GM18868 (cell line): ENCODE results near the gene KATNAL1.
A peak's percentile ranks its signal among the peaks of the same experiment; 100 is the strongest.
"Not testable (repeated sequence)": the region's sequence is repeated elsewhere in the genome, so short reads cannot be mapped to it uniquely, and the experiment has no call there.

Source experiments
- ATAC-seq: cut with Tn5 transposase; IDR thresholded peaks from one replicate; pipeline ENCODE4 v1.9.1; 2021; ENCODE audit warnings: mild to moderate bottlenecking, moderate library complexity; ENCODE audit not compliant: unreplicated experiment

KATNAL1 gene

DNA sequence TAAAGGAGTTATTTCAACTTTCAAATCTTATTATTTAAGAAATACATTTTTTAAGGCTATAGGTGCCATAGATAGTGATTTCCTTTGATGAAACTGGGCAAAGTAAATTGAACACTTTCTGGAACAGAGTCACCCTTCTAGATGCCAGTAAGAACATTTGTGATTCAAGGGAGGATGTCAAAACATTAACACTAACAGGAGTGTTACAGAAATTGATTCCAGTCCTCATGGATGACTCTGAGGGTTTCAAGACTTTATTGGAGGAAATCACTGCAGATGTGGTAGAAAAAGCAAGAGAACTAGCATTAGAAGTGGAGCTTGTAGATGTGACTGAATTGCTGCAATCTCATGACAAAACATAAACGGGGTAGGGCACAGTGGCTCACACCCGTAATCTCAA is 12.2 kb downstream of the KATNAL1 start:
- ATAC-seq = no peak

GRCh38 chr13:30294004-30294403 is 13.3 kb downstream of the KATNAL1 start:
- peak; percentile 84 for ATAC-seq

GRCh38 chr13:30292325-30292724 is 15.0 kb downstream of the KATNAL1 start:
- ATAC-seq = no peak

DNA sequence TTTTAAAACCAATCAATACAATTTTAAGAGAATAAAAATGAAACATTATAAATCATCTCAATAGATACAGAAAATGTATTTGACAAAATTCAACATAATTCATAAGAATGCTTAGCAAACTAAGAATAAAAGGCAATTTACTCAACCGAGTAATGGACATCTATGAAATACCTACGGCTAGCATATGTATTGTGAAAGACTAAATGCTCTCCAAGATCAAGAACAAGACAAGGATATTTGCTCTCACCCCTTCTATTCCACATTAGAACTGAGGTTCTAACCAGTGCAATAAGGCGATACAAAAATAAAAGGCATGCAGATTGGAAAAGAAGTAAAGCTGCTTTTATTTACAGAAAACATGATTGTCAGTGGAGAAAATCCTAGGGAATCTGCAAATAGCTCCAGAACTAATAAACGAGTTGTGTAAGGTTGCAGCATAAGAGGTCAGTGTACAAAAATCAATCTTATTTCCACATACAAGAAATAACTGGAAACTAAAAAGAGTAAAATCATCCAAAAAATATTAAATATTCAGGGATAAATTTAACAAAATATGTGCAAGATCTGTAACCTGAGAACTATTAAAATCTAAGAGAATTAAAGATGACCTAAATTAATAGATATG is 16.4 kb downstream of the KATNAL1 start:
- no peak for ATAC-seq

DNA sequence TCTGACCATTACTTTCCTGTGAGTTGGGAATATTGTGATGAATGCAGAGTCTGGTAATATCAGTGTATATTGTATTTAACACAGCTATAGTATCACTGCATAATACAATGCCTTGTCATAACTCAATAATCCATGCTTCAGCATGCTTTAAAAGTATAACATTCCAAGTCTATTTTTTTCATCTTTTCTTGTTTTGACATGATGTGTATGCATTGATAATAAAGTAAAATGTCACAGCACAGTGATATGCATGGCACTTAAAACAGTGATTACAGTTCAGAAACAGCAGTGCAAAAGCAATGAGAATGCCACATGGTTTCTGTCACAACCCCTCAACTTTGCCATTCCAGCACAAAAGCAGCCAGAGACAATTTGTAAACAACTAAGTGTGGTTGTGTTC is 17.8 kb downstream of the KATNAL1 start:
- ATAC-seq = no peak

DNA sequence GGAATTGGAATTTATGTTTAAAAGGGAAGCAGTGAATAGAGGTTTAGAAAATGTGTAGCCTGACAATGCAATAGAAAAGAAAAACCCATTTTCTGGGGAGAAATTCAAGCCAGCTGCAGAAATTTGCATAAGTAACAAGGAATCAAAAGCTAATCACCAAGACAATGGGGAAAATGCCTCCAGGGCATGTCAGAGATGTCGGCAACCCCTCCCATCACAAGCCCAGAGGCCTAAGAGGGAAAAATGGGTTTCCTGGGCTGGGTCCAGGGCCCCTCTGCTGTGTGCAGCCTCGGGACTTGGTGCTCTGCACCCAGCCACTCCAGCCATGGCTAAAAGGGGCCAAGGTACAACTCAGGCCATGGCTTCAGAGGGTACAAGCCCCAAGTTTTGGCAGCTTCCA is 21.3 kb downstream of the KATNAL1 start:
- ATAC-seq = not testable (repeated sequence)

DNA sequence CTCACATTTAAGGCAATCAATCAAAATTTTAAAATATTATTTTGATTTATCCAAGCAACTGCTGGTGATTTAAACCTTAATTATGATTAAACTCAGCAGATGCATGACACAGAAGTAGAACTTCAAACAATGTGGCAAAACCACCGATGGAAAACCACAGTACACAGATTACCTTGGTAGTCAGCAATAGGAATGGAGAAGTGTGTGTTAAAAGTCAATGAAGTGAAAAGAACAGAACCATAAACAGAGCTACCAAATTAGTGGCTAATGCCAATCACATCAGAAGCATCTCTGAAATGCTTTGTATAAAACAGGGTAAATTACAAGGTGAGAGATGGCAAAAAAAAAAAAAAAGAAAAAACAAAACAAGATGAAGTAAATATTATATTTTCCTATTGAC is 31.2 kb downstream of the KATNAL1 start:
- ATAC-seq = peak; percentile 70

- ATAC-seq = no peak
These were observed 33.3 kb downstream of the KATNAL1 start for GRCh38 chr13:30274083-30274482.

- not testable (repeated sequence) for ATAC-seq
These were observed 37.3 kb downstream of the KATNAL1 start for GRCh38 chr13:30270035-30270434.

DNA sequence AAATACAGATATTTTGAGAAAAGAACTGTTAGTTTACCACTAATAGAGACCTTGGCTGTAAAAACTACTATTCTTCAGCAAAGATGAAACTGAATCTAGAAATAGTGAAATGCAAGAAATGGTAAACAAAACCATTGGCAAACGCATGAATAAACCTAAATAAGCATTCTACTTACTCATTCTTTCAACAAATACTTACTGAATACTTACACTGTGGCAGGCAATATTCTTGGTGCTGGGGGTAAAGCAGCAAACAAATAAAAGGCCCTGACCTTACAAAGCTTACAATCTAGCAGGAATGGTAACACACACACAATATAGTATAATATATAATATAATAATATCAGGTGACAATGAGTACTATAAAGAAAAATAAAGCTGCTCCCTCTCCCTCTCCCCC is 38.7 kb downstream of the KATNAL1 start:
- ATAC-seq = peak; percentile 47

GRCh38 chr13:30266756-30267155 is 40.6 kb downstream of the KATNAL1 start:
- no peak for ATAC-seq

GRCh38 chr13:30259149-30259733 is 48.1 kb downstream of the KATNAL1 start:
- not testable (repeated sequence) for ATAC-seq

DNA sequence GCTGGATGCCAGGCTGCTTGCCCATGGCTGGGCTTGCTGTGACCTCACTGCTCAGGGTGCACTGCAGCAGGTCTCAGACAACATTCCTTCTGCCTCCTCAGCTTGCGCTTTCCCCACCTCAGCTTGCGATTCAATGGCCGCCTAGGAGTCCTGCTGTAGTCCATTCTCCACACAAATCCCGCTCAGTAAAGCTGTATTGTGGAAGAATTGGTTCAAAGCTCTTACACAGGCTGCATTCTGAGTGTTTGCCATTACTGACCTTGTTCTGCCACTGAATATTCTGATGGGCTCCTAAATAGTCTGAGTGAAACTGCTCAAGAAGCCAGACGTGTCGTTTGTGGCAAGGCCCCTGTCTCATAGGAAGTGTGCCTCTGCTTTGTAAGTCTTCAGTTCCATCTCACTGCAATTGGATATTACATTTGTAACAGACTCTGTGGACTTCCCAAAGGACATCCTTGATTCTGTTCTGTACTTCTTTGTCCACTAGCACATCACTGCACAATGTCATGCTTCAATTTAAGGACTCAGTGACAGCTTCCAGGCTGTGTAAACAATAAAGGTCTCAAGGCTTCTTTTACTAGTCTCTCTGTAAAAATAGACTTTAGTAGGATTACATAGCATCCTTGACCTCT is 49.8 kb downstream of the KATNAL1 start:
- ATAC-seq = peak; percentile 58

DNA sequence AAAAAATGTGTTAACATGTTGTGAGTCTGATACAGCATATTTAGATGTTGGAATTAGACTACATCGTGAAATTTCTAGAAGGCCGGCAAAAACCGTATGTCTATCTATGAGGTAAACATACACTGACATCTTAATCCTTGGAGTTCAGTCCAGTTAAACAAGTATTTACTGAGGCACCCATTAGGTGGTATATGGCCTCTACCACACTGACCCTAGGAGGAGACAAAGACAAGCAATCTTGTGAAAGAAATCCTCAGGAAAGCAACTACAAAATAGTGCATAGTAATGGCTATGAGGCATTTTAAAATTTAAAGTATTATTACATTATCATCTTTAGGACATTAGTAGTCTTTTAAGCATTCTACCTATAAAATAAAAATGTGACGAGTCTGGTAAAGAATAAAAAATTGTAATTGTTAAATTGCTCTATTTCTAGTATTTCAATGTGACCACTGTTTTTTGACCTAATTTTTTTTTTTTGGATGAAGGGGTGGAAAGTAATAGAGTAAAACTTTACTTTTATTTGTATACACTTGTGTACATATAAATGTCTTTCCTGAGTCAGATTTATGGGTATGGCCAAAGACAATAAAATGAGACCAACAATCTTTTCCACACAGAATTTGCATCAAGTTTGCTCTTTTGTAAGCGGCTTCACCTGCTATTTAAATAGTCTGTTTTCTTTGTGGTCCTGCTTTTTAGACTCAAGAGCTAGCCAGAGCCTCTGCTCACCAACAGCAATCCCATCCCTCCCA is 50.5 kb downstream of the KATNAL1 start:
- no peak for ATAC-seq

DNA sequence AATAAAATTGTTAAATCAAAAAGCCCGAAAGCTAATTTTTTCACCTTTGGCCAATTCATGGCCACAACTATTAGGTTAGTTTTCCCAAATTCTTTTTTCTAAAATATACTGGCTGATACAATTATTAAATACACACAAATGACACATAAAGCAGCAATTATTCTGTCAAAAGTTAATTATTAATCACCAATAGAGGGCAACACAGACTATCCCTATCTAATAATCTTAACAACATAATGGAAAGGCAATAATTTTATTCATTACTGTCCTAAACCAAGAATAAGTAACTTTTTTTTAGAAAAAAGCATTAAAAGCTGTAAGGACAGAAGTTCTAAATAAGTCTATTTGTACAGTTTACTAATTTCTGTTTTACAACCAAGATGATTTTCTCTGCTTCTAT is 51.7 kb downstream of the KATNAL1 start:
- no peak for ATAC-seq

DNA sequence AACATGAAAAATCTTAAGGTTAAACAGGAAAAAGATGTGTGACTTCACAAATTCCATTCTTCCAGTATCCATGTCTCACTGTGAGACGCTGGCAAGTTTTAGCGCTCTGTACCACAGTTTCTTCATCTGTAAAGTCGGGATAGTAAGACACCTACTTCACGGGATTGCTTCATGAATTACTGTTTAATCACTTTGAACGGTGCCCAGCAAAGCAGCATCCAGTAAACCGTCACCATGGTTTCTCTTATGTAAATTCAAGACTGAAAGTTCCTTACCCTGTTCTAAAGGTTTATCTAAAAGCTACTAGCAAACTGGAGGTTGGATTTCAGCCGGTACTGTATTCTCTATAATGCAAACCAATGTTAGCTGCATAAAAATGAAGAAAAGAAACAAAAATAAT is 53.5 kb downstream of the KATNAL1 start:
- no peak for ATAC-seq

- no peak for ATAC-seq
These were observed 59.9 kb downstream of the KATNAL1 start for GRCh38 chr13:30247406-30247805.

DNA sequence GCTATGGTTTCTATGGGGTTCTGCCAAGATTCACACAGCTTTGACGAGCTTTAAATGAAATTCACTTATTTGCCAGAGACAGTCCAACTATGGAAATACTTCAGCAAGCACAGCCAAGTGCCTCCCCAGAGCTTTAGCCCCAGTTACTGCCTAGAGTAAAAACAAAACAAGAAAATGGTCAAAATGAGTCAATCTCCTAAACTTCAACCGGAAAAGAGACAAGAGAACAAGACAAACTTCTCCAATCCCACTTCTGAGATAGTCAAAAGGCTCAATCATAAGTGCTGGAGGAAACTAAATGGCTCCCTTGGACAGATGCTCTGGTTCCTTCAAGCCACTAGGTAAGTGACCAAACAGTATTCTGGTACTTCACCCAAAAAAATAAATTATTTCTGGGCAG is 65.8 kb downstream of the KATNAL1 start:
- no peak for ATAC-seq

GRCh38 chr13:30240608-30241007 is 66.7 kb downstream of the KATNAL1 start:
- ATAC-seq = no peak

GRCh38 chr13:30235216-30235615 is 72.1 kb downstream of the KATNAL1 start:
- ATAC-seq = no peak

DNA sequence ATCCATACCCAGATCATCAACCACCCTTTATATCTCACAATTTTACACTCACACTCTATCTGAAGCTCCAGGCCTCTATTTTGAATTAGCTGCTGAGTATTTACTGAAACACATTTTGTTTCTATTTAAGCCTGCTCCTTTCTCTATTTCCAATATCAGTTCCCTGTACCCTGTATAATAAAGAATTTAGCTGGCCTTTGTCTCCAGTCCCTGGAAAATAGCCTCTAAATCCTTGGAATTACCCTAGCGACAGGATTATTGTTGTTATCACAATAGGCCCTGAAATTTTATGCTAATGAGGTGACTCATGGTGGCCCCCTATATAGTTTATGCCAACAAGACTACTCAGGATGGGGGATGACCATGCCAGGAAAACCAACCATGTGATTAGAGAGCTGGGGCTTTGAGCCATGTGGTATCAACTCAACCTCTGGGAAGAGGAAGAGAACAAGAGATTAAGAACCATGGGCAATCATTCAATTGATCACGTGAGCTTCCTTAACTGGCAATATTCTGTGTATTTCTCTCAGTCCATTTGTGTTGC is 72.7 kb downstream of the KATNAL1 start:
- no peak for ATAC-seq

GRCh38 chr13:30224732-30225131 is 82.6 kb downstream of the KATNAL1 start:
- ATAC-seq = no peak
